GM18526 (cell line): ENCODE data around the gene ANKRD31.

Experiments
- POLR2A ChIP-seq: IDR thresholded peaks from 3 replicates; pipeline ENCODE4 v1.6.1; 2011; ENCODE audit not compliant: insufficient read length; ENCODE audit errors: extremely low read depth

Gene ANKRD31

DNA sequence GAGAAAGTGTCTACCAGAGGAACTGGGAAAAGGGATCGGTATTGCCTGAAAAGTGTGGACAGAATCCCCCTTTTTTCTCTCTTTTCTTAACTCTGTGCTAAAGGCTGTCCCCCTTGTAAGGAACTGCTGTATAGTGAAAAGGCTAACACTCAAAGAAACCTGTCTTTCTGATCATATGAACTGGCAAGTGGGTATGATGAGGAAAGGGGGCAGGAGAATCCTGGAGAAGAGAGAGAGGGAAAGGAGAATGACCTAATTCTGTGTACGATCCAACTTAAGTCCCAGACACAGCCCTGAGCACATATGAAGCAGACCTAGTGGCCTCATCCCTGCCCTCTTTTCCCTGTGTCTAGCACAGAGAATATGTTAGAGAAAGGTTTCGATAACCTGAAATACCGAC, 967 bp downstream of the ANKRD31 start:
- no peak for TF ChIP-seq POLR2A

- no peak for TF ChIP-seq POLR2A
These were observed 2.4 kb downstream of the ANKRD31 start for GRCh38 chr5:75234251-75234650.

DNA sequence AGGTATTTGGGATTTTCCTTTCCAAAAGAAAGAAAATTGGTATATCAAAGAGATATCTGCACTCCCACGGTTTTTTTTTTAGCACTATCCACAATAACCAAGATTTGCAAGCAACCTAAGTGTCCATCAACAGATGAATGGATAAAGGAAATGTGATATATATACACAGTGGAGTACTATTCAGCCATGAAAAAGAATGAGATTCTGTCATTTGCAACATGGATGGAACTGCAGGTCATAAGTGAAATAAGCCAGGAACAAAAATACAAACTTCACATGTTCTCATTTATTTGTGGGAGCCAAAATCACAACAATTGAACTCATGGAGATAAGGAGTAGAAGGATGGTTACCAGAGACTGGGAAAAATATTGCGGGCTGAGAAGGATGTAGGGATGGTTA, 9.8 kb downstream of the ANKRD31 start:
- no peak for TF ChIP-seq POLR2A

GRCh38 chr5:75225506-75225905, 11.2 kb downstream of the ANKRD31 start:
- TF ChIP-seq POLR2A = no peak

- no peak for TF ChIP-seq POLR2A
These were observed 21.8 kb downstream of the ANKRD31 start for GRCh38 chr5:75214928-75215327.

DNA sequence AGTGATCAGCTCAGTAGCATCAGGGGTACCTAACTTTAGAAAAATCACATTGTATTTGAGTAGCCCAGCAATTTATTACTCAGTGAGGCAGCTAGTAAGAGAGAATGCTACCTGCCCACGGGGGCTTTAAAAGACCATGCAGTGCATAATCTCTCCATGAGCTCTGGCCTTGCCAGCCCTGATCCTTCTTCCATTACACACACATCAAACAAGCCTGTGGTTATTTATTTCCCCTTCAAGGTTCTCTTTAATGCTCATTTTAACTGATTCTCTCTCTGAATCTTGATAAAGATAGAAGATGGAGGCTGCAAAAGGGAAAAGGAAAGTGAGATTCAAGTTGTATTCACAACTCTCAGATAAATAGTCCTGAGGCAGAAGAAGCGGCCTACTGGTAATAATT, 22.3 kb downstream of the ANKRD31 start:
- no peak for TF ChIP-seq POLR2A

DNA sequence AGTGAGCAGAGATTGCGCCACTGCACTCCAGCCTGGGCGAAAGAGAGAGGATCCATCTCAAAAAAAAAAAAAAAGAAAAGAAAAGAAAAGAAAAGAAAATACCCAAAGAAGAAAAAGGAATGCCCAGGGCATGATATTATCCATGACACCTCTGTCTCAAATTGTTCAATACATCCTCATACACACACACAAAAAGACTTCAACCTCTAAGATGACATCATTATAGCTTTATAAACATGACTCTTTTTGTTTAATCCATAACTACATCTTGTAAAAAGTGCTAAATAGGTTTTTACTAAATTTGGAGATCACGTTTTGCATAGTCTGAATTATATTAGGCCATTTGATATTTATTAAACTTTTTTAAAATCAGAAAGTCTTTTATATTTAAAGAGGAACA, 33.1 kb downstream of the ANKRD31 start:
- TF ChIP-seq POLR2A = no peak

DNA sequence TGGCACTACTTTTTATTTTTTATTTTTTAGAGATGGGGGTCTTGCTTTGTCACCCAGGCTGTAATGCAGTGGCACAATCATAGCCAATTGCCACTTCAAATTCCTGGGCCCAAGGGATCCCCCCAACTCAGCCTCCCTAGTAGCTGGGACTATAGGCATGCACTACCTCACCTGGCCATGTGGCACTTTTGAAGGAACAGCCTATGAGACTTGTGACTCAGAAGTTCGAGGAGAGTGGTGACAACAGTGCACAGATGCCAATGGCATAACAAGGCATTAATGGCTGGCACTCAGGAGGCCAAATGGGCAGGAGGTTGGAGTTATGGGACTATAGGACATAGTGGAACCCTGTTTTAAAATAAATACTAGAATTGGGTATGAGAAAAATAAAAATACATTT, 33.7 kb downstream of the ANKRD31 start:
- no peak for TF ChIP-seq POLR2A

GRCh38 chr5:75200776-75201175, 35.9 kb downstream of the ANKRD31 start:
- TF ChIP-seq POLR2A = no peak

DNA sequence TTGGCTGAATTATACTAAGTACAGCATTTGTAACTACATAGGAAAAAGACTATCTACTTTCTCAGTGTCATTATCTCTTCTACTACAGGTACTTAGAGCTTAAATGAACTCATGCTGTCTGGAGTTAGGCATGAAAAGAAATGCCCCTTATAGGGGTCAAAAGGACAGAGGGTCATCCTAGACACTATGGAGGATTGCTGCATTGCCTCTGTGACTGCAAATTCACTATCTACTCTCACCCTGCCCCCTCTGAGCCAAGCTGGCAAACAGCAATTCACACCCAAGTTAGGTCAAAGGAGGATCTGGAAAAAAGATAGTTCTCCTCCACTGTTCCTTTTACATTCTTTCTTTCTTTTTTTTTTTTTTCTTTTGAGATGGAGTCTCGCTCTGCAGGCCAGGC, 36.7 kb downstream of the ANKRD31 start:
- no peak for TF ChIP-seq POLR2A

GRCh38 chr5:75199071-75199470, 37.6 kb downstream of the ANKRD31 start:
- TF ChIP-seq POLR2A = no peak

DNA sequence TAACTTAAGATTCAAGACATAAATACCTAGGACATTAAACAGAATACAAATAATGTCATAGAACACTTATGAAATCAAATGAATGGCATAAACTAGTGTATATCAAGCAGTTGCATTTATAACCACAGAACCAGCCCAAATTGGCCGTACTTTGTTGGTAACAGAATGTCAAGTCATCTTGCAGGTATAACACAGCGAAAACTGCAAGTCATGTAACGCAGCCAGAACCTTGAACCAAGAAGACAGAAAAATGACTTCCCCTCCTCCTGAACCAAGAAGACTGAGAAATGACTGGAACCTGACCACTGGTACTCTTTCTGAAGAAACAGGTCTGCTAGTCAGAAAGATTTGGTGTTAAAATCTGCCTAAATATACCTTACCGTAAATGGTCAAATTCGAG, 38.9 kb downstream of the ANKRD31 start:
- no peak for TF ChIP-seq POLR2A

- TF ChIP-seq POLR2A = no peak
These were observed 43.9 kb downstream of the ANKRD31 start for GRCh38 chr5:75192804-75193203.

GRCh38 chr5:75192264-75192663, 44.4 kb downstream of the ANKRD31 start:
- no peak for TF ChIP-seq POLR2A

DNA sequence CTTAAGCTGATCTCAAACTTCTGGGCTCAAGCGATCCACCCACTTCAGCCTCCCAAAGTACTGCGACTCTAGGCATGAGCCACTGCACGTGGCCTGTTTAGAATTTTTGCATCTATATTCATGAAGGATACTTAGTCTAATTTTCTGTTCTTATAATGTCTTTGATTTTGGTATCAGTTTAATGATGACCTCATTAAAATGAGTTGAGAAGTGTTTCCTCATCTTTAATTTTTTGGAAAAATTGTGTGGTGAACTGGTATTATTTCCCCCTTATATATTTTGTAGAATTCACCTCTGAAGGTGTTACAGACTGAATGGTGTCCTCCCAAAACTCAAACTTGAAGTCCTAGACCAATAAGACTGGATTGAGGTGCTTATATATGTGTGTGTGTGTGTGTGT, 46.5 kb downstream of the ANKRD31 start:
- TF ChIP-seq POLR2A = no peak

DNA sequence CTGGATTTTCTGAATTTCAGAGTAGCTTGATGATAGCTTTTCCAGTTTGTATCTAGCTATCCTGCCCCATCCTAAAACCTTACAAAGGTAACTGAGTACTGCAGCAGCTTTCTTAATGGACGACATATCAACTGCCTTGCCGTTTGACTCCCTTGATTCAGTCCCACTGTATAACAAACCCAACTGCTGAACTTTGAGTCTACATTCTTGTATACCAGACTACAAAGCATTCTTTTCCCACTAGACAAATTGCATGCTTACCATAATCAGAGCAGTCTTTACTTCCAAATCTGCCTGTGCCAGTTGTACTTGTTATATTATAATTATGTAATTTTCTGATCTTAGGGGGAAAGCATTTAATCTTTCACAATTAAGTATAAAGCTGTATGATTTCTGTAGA, 47.3 kb downstream of the ANKRD31 start:
- no peak for TF ChIP-seq POLR2A

GRCh38 chr5:75185763-75186162, 50.9 kb downstream of the ANKRD31 start:
- no peak for TF ChIP-seq POLR2A

GRCh38 chr5:75169516-75169915, 67.2 kb downstream of the ANKRD31 start:
- no peak for TF ChIP-seq POLR2A
